Uterus (tissue), 2 donors: ENCODE data around the gene SERGEF.

Experiments
- POLR2A ChIP-seq, 2 donors: fragments of 450-650 bp; IDR thresholded peaks; one replicate each; pipeline ENCODE4 v1.6.1; 2016; ENCODE audit warnings: antibody characterized with exemption in 2 of 2, mild to moderate bottlenecking in 1 of 2, moderate library complexity in 1 of 2
- TF ChIP-seq, protein P1 (sequence below), 4 experiments: fragments of 200-600 bp in 2 of 4; fragments of 450-650 bp in 2 of 4; sonication (generic) in 2 of 4; IDR thresholded peaks; one replicate each; pipeline ENCODE4 v1.5.1; 2016 to 2019; ENCODE audit warnings: antibody characterized with exemption in 4 of 4, mild to moderate bottlenecking in 2 of 4, moderate library complexity in 1 of 4

- TF ChIP-seq, protein P1, sequence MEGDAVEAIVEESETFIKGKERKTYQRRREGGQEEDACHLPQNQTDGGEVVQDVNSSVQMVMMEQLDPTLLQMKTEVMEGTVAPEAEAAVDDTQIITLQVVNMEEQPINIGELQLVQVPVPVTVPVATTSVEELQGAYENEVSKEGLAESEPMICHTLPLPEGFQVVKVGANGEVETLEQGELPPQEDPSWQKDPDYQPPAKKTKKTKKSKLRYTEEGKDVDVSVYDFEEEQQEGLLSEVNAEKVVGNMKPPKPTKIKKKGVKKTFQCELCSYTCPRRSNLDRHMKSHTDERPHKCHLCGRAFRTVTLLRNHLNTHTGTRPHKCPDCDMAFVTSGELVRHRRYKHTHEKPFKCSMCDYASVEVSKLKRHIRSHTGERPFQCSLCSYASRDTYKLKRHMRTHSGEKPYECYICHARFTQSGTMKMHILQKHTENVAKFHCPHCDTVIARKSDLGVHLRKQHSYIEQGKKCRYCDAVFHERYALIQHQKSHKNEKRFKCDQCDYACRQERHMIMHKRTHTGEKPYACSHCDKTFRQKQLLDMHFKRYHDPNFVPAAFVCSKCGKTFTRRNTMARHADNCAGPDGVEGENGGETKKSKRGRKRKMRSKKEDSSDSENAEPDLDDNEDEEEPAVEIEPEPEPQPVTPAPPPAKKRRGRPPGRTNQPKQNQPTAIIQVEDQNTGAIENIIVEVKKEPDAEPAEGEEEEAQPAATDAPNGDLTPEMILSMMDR (IDR thresholded peaks at IDR 0.05), result no peak
- no peak for TF ChIP-seq POLR2A (IDR thresholded peaks at IDR 0.05)
Measured at GRCh38 chr11:18036456-18036855, 23.6 kb upstream of the SERGEF start.
